ENCODE data around the gene RFESD. TPM values are rescaled to one million over a fixed set of nuclear protein-coding genes. Genes with fewer than 3 reads are reported as not detected.

The RFESD gene
- total RNA-seq, 1 donor from 2014 or later: 0.52 TPM

DNA sequence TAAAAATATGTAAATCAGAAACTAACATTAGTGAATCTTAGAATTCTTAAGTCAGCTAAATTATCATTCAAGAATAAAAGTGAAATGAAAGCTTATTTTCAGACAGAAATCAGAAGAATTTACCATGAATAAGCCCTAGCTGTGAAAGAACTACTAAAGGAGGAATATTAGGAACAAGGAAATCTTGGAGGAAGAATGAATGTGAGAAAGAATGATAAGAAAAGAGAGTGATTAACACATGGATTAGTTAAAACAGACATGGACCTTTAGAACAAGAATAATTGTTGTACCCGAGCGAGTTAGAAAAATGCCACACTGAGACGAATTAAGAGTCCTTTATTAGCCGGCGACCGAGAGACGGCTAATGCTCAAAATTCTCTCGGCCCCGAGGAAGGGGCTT lies 60.5 kb downstream of the RFESD start:
- H3K4me3 ChIP-seq (ENCODE audit: low read depth, low read length): no peak overlapping the region
- no peak for TF ChIP-seq CTCF (conservative IDR thresholded peaks at IDR 0.05; ENCODE audit: low read depth, low read length)
- DNase-seq (ENCODE audit: low read depth): no peak

Other genes starting within 250 kb of the RFESD start
- gene SKIC3, start 91.8 kb upstream of the RFESD start, total RNA-seq: 39.8 and 43.5 TPM in 2 replicates
- gene ARSK, start 91.7 kb upstream of the RFESD start, total RNA-seq: 6.1 and 8.7 TPM in 2 replicates
- gene GPR150, start 26.7 kb upstream of the RFESD start, total RNA-seq: 0.58 TPM in 1 of 2 replicates, not detected in the other
- 0.36 TPM in 1 of 2 replicates, not detected in the other for gene SPATA9, start 36.2 kb downstream of the RFESD start, total RNA-seq
- 39.9 and 86.4 TPM in 2 replicates for gene RHOBTB3, start 84.6 kb downstream of the RFESD start, total RNA-seq
- gene GLRX, start 175.9 kb downstream of the RFESD start, total RNA-seq: 147 and 181 TPM in 2 replicates